NCI-H2196 treated with DMSO at 0.1 percent for 48 hours (cell line): Measurements from ENCODE around the gene HLA-A.

ENCODE experiments used
- DNase-seq: peaks from one replicate; lab custom pipeline; 2025; ENCODE audit not compliant: unreplicated experiment; lab: John Stamatoyannopoulos, UW

HLA-A gene

GRCh38 chr6:29984992-29985391 lies 42.7 kb downstream of the HLA-A start:
- no peak for DNase-seq

GRCh38 chr6:29986179-29986781 lies 43.9 kb downstream of the HLA-A start:
- no peak for DNase-seq

GRCh38 chr6:29989211-29989610 lies 46.9 kb downstream of the HLA-A start:
- DNase-seq, result no peak

DNA sequence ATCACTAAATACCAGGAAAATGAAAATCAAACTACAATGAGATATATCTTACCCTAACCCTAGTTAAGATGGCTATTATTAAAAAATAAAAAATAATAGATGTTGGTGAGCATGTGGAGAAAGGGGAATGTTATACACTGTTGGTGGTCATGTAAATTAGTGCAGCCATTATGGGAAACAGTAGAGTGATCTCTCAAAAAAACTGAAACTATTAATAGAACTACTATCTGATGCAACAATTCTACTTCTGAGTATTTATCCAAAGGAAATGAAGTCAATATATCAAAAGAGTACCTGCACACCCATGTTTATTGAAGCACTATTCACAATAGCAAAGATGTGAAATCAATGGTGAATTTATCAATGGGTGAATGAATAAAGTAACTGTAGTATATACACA lies 48.6 kb downstream of the HLA-A start:
- no peak for DNase-seq

- DNase-seq, result no peak
These were observed 50.5 kb downstream of the HLA-A start for GRCh38 chr6:29992807-29993206.

DNA sequence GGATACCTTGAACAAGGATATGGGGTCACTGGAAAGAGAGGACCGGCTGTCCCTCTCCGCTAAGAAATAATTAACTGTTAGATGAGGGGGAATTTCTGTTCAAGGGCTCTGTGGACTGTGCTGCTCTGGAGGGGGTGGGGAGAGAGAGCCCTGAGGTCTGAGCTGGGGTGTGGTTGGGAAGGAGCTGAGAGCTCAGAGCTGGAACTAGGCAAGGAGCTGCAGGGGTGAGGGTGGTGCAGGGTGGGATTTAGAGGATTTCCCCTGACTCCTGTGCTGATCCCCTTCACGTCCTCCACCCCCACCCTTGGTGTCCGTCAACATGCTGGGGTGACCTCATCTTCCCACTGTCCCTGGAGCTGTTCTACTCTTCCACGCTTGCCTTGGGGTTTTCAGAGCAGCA lies 52.5 kb downstream of the HLA-A start:
- no peak for DNase-seq

- peak; percentile 41 for DNase-seq
These were observed 53.0 kb downstream of the HLA-A start for GRCh38 chr6:29995340-29995777.
